Measurements from ENCODE around the gene GRAP2. TPM values are rescaled to one million over a fixed set of nuclear protein-coding genes. Genes with fewer than 3 reads are reported as not detected.

Gene GRAP2
- total RNA-seq, 4 donors from 2014 or later = 3.8 to 10.5 (median 4.3) TPM

DNA sequence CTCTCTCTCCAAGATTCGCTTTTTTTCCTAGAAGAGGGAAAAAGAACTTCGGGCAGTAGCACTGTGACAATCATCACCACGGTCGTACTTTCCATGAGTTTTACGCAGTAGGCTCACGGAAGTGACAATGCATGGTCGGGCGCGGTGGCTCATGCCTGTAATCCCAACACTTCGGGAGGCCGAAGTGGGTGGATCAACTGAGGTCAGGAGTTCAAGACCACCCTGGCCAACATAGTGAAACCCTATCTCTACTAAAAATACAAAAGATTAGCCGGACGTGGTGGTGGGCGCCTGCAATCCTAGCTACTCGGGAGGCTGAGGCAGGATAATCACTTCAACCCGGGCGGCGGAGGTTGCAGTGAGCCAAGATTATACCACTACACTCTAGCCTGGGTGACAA lies 23.4 kb downstream of the GRAP2 start:
- DNase-seq (ENCODE audit: low spot score in 2 of 2) = no peak
- WGBS, 2 donors = 90 to 91% methylated on average over 18 of the region's 18 CpGs

DNA sequence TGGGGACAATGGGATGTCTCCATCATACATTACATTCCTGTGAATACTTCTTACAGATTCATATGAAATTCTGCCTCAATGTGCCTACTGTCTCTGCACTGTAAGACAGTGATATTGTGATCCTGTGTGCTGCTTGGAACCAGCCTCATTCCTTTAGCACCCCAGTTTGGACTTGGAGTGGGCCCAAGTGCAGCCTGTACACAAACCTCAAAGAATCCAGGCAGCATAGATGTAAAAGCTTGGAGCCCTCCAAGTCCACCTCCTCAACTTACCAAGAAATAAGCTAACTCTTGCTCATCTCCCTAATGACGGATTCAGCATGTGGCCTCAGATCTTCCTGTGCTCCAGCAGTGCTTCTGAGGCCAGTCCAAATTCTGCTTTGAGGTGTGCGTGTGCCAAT lies 24.4 kb downstream of the GRAP2 start:
- TF ChIP-seq CTCF (IDR thresholded peaks at IDR 0.05) = no peak
- no peak for TF ChIP-seq EP300 (IDR thresholded peaks at IDR 0.05)
- no peak for TF ChIP-seq POLR2A (IDR thresholded peaks at IDR 0.05)
- no peaks in the 10 kb centered on the region for H3K36me3 ChIP-seq
- no peaks in the 10 kb centered on the region for H3K4me1 ChIP-seq
- H3K9me3 ChIP-seq = no peaks in the 10 kb centered on the region
- WGBS, 2 donors = 87 to 95% methylated on average over 2 of the region's 2 CpGs
- H3K27ac ChIP-seq = no peak overlapping the region
- peaks cover 0 to 6% of the 10 kb centered on the region in 2 donors for H3K27me3 ChIP-seq
- no peak for DNase-seq (ENCODE audit: low spot score in 2 of 2)
- H3K4me3 ChIP-seq = no peak overlapping the region

More for the DNA sequence above, 23.4 kb downstream of the GRAP2 start:
- no peak overlapping the region for H3K4me3 ChIP-seq
- H3K4me1 ChIP-seq = no peaks in the 10 kb centered on the region
- TF ChIP-seq CTCF (IDR thresholded peaks at IDR 0.05) (no peak), EP300 (IDR thresholded peaks at IDR 0.05) (no peak), POLR2A (IDR thresholded peaks at IDR 0.05) (no peak)
- H3K36me3 ChIP-seq = no peaks in the 10 kb centered on the region
- peaks cover 0 to 6% of the 10 kb centered on the region in 2 donors for H3K27me3 ChIP-seq
- no peaks in the 10 kb centered on the region for H3K9me3 ChIP-seq
- H3K27ac ChIP-seq = no peak overlapping the region

DNA sequence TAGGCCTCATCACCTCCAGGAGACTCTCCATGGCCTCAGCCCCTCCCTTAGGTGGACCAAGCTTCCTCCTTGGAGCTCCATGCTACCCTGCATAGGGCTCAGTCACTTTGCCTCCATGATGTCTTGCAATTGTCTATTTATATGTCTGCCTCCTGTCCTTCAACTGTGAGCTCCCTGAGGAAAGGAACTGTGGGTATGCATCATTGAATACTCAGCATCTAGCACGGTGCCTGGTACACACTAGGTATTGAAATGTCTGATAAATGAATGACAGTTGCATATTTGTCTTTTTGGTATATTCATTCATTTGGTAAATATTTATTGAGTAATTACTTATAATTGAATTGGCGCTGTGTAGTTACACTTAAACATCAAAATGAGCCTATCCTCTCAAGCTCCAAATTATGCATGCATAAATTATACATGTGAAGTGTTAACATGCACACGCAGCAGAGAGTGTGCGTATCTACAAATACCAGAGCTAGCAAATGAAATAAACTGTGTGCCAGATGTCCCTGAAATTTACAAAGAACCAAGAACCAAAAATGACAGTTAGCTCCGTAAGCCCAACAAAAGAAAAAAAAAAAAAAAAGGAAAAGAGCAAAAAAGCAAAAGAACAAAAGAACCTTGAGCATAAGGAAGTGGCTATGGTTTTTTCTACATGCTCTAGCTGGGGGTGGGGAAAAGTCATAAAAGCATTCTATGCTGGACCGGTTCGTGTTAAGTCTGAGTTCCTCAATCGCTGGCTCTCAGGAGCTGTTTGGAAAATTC lies 25.2 kb downstream of the GRAP2 start:
- WGBS, 2 donors = 61 to 65% methylated on average over 8 of the region's 8 CpGs
- no peaks in the 10 kb centered on the region for H3K36me3 ChIP-seq
- peaks cover 0 to 6% of the 10 kb centered on the region in 2 donors for H3K27me3 ChIP-seq

GRCh38 chr22:39926753-39927152 lies 25.9 kb downstream of the GRAP2 start:
- H3K36me3 ChIP-seq = no peaks in the 10 kb centered on the region
- 81 to 84% methylated on average over 5 of the region's 5 CpGs for WGBS, 2 donors
- no peak overlapping the region for H3K27ac ChIP-seq
- peaks cover 0 to 6% of the 10 kb centered on the region in 2 donors for H3K27me3 ChIP-seq
- no peaks in the 10 kb centered on the region for H3K9me3 ChIP-seq
- no peaks in the 10 kb centered on the region for H3K4me1 ChIP-seq
- no peak for DNase-seq (ENCODE audit: low spot score in 2 of 2)
- TF ChIP-seq POLR2A (IDR thresholded peaks at IDR 0.05) = no peak
- no peak for TF ChIP-seq CTCF (IDR thresholded peaks at IDR 0.05)
- TF ChIP-seq EP300 (IDR thresholded peaks at IDR 0.05) = no peak
- no peak overlapping the region for H3K4me3 ChIP-seq

More for the DNA sequence above, 25.2 kb downstream of the GRAP2 start:
- Histone ChIP-seq H3K27ac (no peak overlapping the region), H3K4me3 (no peak overlapping the region), H3K4me1 (no peaks in the 10 kb centered on the region), H3K9me3 (no peaks in the 10 kb centered on the region)
- DNase-seq (ENCODE audit: low spot score in 2 of 2) = no peak
- no peak for TF ChIP-seq POLR2A (IDR thresholded peaks at IDR 0.05)
- no peak for TF ChIP-seq CTCF (IDR thresholded peaks at IDR 0.05)
- TF ChIP-seq EP300 (IDR thresholded peaks at IDR 0.05) = no peak

GRCh38 chr22:39927544-39927943 lies 26.7 kb downstream of the GRAP2 start:
- no peak overlapping the region for H3K27ac ChIP-seq
- peaks cover 0 to 6% of the 10 kb centered on the region in 2 donors for H3K27me3 ChIP-seq
- H3K9me3 ChIP-seq = no peaks in the 10 kb centered on the region
- no peak for TF ChIP-seq POLR2A (IDR thresholded peaks at IDR 0.05)
- no peak for TF ChIP-seq CTCF (IDR thresholded peaks at IDR 0.05)
- no peak for TF ChIP-seq EP300 (IDR thresholded peaks at IDR 0.05)
- no peaks in the 10 kb centered on the region for H3K36me3 ChIP-seq
- 72 to 81% methylated on average over 7 of the region's 7 CpGs for WGBS, 2 donors
- H3K4me1 ChIP-seq = no peaks in the 10 kb centered on the region
- no peak overlapping the region for H3K4me3 ChIP-seq
- no peak for DNase-seq (ENCODE audit: low spot score in 2 of 2)
